Right atrium auricular region (tissue), 2 donors: ENCODE data around the gene C2orf15. TPM values are rescaled to one million over a fixed set of nuclear protein-coding genes. Genes with fewer than 3 reads are reported as not detected.
"Not testable (repeated sequence)": the region's sequence is repeated elsewhere in the genome, so short reads cannot be mapped to it uniquely, and the experiment has no call there.

Experiments
- DNase-seq: peaks from one replicate; pipeline ENCODE4 v3.0.0-alpha.2; 2019; ENCODE audit warnings: low spot score
- H3K27ac ChIP-seq, 2 donors: fragments of 200-600 bp; sonication (generic); 1 replicate in 1 of 2; 2 replicates in 1 of 2; pipeline ENCODE4 v1.5.1; 2016 to 2019
- H3K27me3 ChIP-seq, 2 donors: fragments of 200-600 bp; sonication (generic); one replicate each; pipeline versions ENCODE4 v1.5.1 to v1.6.0; 2017 to 2019
- H3K36me3 ChIP-seq: fragments of 200-600 bp; sonication (generic); one replicate; pipeline ENCODE4 v1.5.1; 2016
- H3K4me1 ChIP-seq, 2 donors: fragments of 200-600 bp; sonication (generic); one replicate each; pipeline versions ENCODE4 v1.5.1 to v1.6.0; 2017 to 2019
- H3K4me3 ChIP-seq, 2 donors: fragments of 200-600 bp; sonication (generic); 1 replicate in 1 of 2; 2 replicates in 1 of 2; pipeline ENCODE4 v1.5.1; 2017 to 2019; ENCODE audit warnings: mild to moderate bottlenecking in 1 of 2, moderate library complexity in 1 of 2
- H3K9me3 ChIP-seq, 2 donors: fragments of 200-600 bp; sonication (generic); one replicate each; pipeline ENCODE4 v1.5.1; 2019
- CTCF ChIP-seq, 2 donors: fragments of 200-600 bp; sonication (generic); IDR thresholded peaks; one replicate each; pipeline ENCODE4 v1.5.1; 2019; ENCODE audit warnings: antibody characterized with exemption in 2 of 2
- total RNA-seq, 2 donors: library from RNA; depleted of rRNA; stranded (reverse); fragments of >200 nt; gene quantifications; one replicate each; pipeline ENCODE4 v1.1.0, GENCODE V29; 2016

Gene C2orf15
- total RNA-seq, 2 donors from 2014 or later: not detected

DNA sequence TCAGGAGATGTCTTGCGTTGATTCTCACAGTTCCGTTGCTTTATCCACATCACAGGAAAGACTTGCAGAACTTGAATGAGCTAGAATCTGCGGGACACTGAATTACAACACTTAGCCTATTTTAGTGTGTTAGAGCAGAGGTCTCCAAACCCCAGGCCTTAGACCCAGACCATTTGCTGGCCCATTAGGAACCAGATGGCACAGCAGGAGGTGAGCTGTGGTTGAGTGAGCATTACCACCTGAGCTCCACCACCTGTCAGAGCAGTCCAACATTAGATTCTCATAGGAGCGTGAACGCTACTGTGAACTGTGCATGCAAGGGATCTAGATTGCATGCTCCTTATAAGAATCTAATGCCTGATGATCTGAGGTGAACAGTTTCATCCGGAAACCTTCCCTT lies 43.3 kb downstream of the C2orf15 start:
- Histone ChIP-seq H3K4me3 (no peak overlapping the region), H3K27me3 (no peaks in the 10 kb centered on the region), H3K36me3 (peaks cover 5% of the 10 kb centered on the region), H3K9me3 (no peaks in the 10 kb centered on the region), H3K27ac (no peak overlapping the region), H3K4me1 (peaks cover 0 to 26% of the 10 kb centered on the region in 2 donors)
- no peak for DNase-seq
- no peak for TF ChIP-seq CTCF (IDR thresholded peaks at IDR 0.05)

DNA sequence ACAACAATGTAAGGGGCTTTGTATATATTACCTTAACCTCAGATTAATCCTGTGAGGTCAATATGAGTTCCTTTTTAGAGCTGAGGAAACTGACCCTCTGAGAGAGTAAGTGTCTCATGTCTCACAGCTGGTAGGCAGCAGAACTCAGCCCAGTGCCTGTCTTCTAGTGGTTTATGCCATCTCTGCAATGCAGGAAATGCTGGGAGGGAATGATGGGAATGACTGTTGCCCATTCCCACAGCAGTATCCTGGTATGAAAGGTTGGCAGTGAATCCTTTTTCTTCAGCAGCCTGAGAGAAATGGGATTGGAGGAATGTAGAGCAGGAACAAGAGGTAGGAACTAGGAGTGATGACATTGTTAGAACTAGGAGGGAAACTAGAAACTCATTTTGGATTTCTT lies 45.5 kb downstream of the C2orf15 start:
- H3K4me3 ChIP-seq: no peak overlapping the region
- TF ChIP-seq CTCF (IDR thresholded peaks at IDR 0.05): no peak
- DNase-seq: no peak
- H3K36me3 ChIP-seq: peaks cover 13% of the 10 kb centered on the region
- no peak overlapping the region for H3K27ac ChIP-seq
- no peaks in the 10 kb centered on the region for H3K9me3 ChIP-seq
- peaks cover 0 to 13% of the 10 kb centered on the region in 2 donors for H3K4me1 ChIP-seq
- no peaks in the 10 kb centered on the region for H3K27me3 ChIP-seq

DNA sequence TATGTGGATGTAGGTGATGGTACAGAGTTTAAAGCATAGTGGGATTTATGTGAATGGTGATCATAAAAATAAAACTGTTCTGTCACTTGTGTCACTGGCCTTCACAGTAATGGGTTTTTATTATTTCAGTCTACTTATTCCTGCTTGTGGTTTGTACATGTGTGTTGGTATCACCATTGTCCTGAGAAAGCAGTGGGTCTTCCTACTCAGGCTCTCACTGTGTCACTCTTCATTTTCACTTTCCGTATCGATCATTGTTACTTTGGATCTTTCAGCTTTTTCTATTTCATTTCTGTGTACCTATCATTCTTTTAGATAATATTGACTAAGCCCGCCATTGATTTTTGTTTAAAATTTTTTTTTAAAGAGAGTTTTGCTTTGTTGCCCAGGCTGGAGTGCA lies 46.9 kb downstream of the C2orf15 start:
- Histone ChIP-seq H3K36me3 (peaks cover 23% of the 10 kb centered on the region), H3K27ac (no peak overlapping the region)
- no peak for TF ChIP-seq CTCF (IDR thresholded peaks at IDR 0.05)

GRCh38 chr2:99190548-99190947 lies 49.0 kb downstream of the C2orf15 start:
- Histone ChIP-seq H3K4me3 (no peak overlapping the region), H3K27ac (no peak overlapping the region), H3K36me3 (peaks cover 35% of the 10 kb centered on the region), H3K27me3 (no peaks in the 10 kb centered on the region), H3K9me3 (no peaks in the 10 kb centered on the region), H3K4me1 (no peaks in the 10 kb centered on the region)
- TF ChIP-seq CTCF (IDR thresholded peaks at IDR 0.05): no peak
- no peak for DNase-seq

More for the DNA sequence above, 46.9 kb downstream of the C2orf15 start:
- H3K27me3 ChIP-seq: no peaks in the 10 kb centered on the region
- H3K4me1 ChIP-seq: peaks cover 0 to 2% of the 10 kb centered on the region in 2 donors
- DNase-seq: no peak
- H3K9me3 ChIP-seq: no peaks in the 10 kb centered on the region
- no peak overlapping the region for H3K4me3 ChIP-seq

DNA sequence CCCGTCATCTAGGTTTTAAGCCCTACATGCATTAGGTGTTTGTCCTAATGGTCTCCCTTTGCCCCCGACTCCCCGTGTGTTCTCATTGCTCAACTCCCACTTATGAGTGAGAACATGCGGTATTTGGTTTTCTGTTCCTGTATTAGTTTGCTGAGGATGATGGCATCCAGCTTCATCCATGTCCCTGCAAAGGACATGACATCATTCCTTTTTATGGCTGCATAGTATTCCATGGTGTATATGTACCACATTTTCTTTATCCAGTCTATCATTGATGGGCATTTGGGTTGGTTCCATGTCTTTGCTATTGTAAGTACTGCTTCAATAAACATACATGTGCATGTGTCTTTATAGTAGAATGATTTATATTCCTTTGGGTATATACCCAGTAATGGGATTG lies 50.9 kb downstream of the C2orf15 start:
- H3K4me1 ChIP-seq, H3K27ac ChIP-seq, DNase-seq, H3K9me3 ChIP-seq, H3K4me3 ChIP-seq, H3K27me3 ChIP-seq: not testable (repeated sequence)
- H3K36me3 ChIP-seq: peaks cover 54% of the 10 kb centered on the region

GRCh38 chr2:99198103-99198841 lies 56.8 kb downstream of the C2orf15 start:
- Histone ChIP-seq H3K27me3 (no peaks in the 10 kb centered on the region), H3K4me1 (no peaks in the 10 kb centered on the region), H3K36me3 (peaks cover 36% of the 10 kb centered on the region), H3K4me3 (no peak overlapping the region), H3K27ac (no peak overlapping the region), H3K9me3 (no peaks in the 10 kb centered on the region)
- no peak for DNase-seq
- TF ChIP-seq CTCF (IDR thresholded peaks at IDR 0.05): no peak
